SW480 (cell line): ENCODE data around the gene PPP1R3C.
A peak's percentile ranks its signal among the peaks of the same experiment; 100 is the strongest.

Experiments used
- DNase-seq: peaks from one replicate; pipeline ENCODE4 v3.0.0-alpha.2; 2016; ENCODE audit warnings: low spot score

The PPP1R3C gene

GRCh38 chr10:91632671-91633550, at the start of gene PPP1R3C:
Gene PPP1R3C, minus strand, starts transcription at chr10:91633071. Its CDS starts 102 bp downstream, at chr10:91632969.
- DNase-seq = peak; percentile 74

- peak; percentile 47 for DNase-seq
Observed at GRCh38 chr10:91681361-91682276, 48.7 kb upstream of the PPP1R3C start.

- DNase-seq = no peak
Observed at GRCh38 chr10:91680487-91680886, 47.6 kb upstream of the PPP1R3C start.

GRCh38 chr10:91679296-91679695, 46.4 kb upstream of the PPP1R3C start:
- DNase-seq = no peak

- no peak for DNase-seq
Observed at GRCh38 chr10:91677911-91678310, 45.0 kb upstream of the PPP1R3C start.

- no peak for DNase-seq
Observed at GRCh38 chr10:91672021-91672608, 39.2 kb upstream of the PPP1R3C start.

- DNase-seq = no peak
Observed at GRCh38 chr10:91668913-91669312, 36.0 kb upstream of the PPP1R3C start.

- no peak for DNase-seq
Observed at GRCh38 chr10:91665842-91666241, 33.0 kb upstream of the PPP1R3C start.

GRCh38 chr10:91664426-91664825, 31.6 kb upstream of the PPP1R3C start:
- no peak for DNase-seq

- no peak for DNase-seq
Observed at GRCh38 chr10:91662993-91663392, 30.1 kb upstream of the PPP1R3C start.

GRCh38 chr10:91653219-91653870, 20.5 kb upstream of the PPP1R3C start:
- DNase-seq = peak; percentile 12

- DNase-seq = peak; percentile 90
Observed at GRCh38 chr10:91652364-91652763, 19.5 kb upstream of the PPP1R3C start.

GRCh38 chr10:91643700-91644099, 10.8 kb upstream of the PPP1R3C start:
- peak; percentile 9 for DNase-seq

- no peak for DNase-seq
Observed at GRCh38 chr10:91642831-91643692, 10.2 kb upstream of the PPP1R3C start.

- no peak for DNase-seq
Observed at GRCh38 chr10:91636892-91637291, 4.0 kb upstream of the PPP1R3C start.

GRCh38 chr10:91635401-91636400, 2.8 kb upstream of the PPP1R3C start:
- peak; percentile 66 for DNase-seq

- no peak for DNase-seq
Observed at GRCh38 chr10:91634898-91635297, 2.0 kb upstream of the PPP1R3C start.

- DNase-seq = no peak
Observed at GRCh38 chr10:91634246-91634645, 1.4 kb upstream of the PPP1R3C start.

- DNase-seq = no peak
Observed at GRCh38 chr10:91630625-91631024, 2.2 kb downstream of the PPP1R3C start.
